NCI-H1092 (cell line): Measurements from ENCODE around the gene CD55.

Experiments
- DNase-seq: peaks from one replicate; lab custom pipeline; 2025; lab: John Stamatoyannopoulos, UW

CD55 gene

DNA sequence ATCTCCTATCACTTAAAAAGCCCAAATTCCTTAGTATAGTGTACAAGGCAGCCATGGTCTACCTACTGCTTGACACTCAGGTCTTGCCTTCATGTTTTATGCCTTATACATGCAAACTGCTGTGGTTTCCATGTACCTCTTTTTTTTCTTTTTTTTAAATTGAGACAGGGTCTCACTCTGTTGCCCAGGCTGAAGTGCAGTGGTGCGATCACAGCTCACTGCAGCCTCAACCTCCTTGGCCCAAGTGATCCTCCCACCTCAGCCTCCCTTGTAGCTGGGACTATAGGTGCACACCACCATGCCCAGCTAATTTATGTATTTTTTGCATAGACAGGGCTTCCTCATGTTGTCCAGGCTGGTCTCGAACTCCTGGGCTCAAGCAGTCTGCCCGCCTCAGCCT lies 8.0 kb downstream of the CD55 start:
- DNase-seq = no peak

GRCh38 chr1:207330011-207330710 lies 8.7 kb downstream of the CD55 start:
- DNase-seq = no peak

DNA sequence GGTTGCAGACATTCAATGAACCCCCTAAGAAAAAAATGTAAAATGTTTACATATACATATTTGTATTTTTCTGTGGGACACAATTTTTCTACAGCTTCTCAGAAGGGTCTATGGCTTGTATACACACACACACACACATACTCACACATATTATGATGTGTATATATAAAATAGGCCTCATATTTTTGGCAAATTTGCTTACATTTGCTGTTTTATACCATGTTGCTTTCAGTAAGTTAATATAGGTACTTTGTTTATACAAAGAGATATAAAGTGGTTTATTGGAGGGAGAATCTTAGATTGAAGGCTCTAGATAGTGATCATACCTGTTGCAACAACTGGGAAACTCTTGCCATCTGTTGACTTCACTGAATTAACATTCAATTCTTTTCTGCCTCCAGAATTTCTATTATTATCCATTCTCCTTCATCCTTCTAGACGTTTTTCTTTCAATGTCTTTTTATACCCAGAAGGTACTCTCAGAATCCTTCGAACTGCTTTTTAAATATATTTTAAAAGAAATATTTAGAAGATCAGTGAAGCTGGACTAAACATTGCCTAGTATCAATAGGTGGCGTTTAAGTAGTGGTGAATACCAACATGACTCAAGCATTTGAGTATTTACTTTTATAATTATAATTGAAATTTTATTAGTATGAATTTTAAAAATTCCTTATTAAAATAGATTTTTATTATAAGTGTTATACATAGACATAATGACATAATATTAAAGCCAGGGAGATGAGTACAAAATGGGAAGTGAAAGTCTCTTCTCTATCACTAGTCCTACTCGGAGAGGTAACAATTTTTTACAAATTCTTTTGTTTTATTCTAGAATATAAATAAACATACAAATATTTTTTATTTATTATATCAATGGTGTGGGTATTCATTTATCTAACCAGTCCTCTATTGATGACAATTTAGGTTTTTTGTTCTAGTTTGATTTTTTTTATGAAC lies 10.2 kb downstream of the CD55 start:
- DNase-seq = no peak

DNA sequence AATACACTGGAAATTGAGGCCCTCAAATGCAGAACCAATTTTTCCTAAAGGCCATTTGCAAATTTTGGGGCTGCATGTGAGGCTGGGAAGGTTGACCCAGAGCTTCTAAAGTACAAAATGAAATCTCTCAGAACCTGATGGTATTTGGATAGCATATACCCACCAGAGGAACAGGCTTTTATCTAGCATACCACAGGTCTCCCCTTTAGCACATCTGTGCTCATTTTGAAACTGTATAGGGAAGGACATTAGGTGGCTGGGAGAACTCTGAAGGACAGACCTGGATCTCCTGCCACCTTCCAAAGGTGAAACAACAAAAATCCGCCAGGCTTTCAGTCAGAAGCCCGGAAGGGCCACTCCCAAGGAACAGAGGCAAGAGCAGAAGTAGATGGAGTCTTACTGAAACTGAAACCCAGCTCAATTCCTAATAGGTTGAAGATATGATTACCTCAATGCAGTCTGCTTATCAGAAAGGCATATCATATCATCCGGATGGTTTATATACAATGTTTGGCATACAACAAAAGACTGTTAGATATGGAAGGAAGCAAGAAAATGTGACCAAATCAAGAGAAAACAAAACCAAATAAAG lies 11.6 kb downstream of the CD55 start:
- no peak for DNase-seq

GRCh38 chr1:207333620-207334019 lies 12.1 kb downstream of the CD55 start:
- no peak for DNase-seq

DNA sequence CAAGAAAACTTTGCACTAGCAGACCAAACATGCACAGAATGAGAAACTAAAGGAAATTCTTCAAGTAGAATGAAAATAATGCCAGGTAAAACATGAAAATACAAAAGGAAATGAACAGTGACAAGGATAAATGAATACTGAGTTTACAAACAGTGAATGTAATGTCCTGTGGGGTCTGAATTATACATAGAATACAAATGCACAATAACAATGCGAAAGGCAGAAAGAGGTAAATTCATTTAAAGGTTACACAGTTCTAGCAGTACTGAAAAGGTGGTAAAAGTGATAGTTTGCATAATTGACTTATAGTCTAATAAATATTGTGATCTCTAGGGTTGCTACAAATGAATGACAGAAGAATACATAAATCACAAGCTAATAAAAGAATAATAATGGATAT lies 12.9 kb downstream of the CD55 start:
- no peak for DNase-seq

- DNase-seq = no peak
Measured at GRCh38 chr1:207335138-207335537, 13.7 kb downstream of the CD55 start.

- DNase-seq = no peak
Measured at GRCh38 chr1:207335695-207336363, 14.4 kb downstream of the CD55 start.

DNA sequence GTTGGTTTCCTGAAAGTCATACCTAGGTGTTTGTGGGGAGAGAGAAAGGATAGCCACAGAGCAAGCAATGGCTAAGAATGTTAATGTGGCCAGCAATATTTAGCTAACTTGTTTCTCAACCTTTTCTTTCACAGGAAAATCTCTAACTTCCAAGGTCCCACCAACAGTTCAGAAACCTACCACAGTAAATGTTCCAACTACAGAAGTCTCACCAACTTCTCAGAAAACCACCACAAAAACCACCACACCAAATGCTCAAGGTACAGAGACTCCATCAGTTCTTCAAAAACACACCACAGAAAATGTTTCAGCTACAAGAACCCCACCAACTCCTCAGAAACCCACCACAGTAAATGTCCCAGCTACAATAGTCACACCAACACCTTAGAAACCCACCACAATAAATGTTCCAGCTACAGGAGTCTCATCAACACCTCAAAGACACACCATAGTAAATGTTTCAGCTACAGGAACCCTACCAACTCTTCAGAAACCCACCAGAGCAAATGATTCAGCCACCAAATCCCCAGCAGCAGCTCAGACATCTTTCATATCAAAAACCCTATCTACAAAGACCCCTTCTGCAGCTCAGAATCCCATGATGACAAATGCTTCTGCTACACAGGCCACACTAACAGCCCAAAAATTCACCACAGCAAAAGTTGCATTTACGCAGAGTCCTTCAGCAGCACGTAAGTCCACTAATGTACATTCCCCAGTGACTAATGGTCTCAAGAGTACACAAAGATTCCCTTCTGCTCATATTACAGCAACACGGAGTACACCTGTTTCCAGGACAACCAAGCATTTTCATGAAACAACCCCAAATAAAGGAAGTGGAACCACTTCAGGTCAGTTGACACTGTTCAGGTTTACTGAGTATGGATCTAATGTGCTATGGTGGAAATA lies 15.3 kb downstream of the CD55 start:
- DNase-seq = no peak

GRCh38 chr1:207342332-207342731 lies 20.9 kb downstream of the CD55 start:
- DNase-seq = no peak

DNA sequence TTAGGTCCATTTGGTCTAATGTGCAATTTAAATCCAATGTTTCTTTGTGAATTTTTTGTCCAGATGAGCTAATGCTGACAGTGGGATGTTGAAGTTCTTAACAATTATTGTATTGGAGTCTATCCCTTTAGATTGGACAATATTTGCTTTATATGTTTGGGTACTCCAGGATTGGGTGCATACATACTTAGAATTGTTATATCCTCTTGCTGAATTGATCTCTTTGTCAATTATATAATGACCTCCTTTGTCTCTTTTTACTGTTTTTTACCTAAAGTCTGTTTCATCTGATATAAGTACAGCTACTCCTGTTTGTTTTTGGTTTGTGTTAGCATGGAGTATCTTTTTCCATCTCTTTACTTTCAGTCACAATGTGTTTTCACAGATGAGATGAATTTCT lies 22.2 kb downstream of the CD55 start:
- DNase-seq = no peak

- DNase-seq = no peak
Measured at GRCh38 chr1:207344221-207344620, 22.7 kb downstream of the CD55 start.

GRCh38 chr1:207345644-207346477 lies 24.4 kb downstream of the CD55 start:
- DNase-seq = no peak

DNA sequence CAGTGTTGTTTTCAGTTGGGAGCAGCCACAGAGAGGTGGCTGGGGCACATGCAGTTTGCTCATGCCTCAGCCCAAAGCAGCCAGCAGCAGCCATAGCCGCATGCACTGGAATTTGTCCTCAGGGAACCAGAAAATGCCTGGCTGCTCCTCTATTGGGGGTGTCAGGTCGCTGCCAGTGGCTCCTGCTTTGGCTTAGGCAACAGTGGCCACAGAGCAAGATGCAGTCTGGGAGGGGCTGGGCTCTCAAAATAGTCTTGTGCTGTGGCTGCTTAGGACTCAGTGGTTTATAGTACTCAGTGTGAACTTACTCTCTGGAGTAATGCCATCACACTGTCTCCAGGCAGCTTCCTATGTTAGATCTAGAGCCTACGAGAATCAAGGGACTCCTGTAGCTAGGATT lies 25.0 kb downstream of the CD55 start:
- DNase-seq = no peak

- DNase-seq = no peak
Measured at GRCh38 chr1:207349979-207350378, 28.5 kb downstream of the CD55 start.

GRCh38 chr1:207352554-207352953 lies 31.1 kb downstream of the CD55 start:
- no peak for DNase-seq

GRCh38 chr1:207355060-207355459 lies 33.6 kb downstream of the CD55 start:
- no peak for DNase-seq

DNA sequence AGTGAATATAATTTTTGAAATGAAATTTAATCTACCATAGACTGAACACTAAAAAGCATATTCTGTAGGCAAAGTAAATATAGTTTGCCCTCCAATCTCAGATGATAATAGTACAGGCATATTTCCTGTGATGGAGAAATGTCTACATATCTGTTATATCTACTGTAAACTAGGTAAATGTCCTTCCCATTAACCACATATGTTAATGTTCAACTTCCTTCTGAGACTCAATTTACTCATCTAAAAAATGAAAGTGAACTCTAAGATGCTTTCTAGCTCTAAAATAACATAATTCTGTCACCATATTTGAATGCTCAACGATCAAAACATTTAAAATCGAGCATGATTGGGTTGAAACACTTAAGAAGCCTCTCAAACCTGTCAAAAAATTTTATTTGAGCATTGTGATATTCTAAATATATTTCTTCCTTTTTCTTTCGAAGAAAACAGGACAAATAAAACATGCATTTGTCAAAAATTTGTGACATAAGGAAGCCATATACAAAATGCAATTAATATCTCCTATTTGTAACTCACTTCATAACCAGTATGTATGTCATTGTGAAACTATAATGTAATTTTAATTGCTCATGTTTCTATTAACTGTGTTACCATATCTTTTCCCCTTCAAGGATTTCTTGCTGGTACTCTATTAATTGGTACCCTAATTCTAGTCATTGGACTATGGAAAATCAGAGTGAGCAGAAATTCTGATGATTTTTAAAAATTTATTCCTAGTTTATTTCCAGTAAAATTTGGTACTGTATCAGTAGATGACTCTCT lies 34.2 kb downstream of the CD55 start:
- no peak for DNase-seq

- no peak for DNase-seq
Measured at GRCh38 chr1:207361029-207361428, 39.6 kb downstream of the CD55 start.

DNA sequence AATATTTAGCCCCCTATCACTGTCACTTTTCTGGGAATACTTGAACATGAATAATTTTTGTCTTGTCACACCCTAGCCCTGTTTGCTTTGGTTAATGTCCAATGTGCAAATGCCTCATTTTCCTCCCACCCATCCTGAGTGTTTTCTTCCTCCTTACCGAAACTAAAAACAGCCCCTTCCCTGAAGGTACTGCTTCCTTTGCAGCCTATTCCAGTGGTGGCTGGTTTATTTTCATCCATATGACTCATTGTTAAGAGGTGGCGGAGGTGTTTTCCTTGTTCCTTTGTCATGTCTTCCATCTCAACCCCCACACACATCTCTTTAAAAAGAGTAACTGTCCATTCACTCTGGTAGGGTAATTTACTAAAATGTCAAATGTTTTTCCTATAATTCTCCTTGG lies 40.4 kb downstream of the CD55 start:
- no peak for DNase-seq
